Epidermal melanocyte (primary cell): ENCODE results near the gene HINT2.
A peak's percentile ranks its signal among the peaks of the same experiment; 100 is the strongest.

Experiments
- DNase-seq: peaks from one replicate; pipeline ENCODE4 v3.0.0; 2011; ENCODE audit warnings: low spot score; ENCODE audit not compliant: insufficient read length

Gene HINT2

DNA sequence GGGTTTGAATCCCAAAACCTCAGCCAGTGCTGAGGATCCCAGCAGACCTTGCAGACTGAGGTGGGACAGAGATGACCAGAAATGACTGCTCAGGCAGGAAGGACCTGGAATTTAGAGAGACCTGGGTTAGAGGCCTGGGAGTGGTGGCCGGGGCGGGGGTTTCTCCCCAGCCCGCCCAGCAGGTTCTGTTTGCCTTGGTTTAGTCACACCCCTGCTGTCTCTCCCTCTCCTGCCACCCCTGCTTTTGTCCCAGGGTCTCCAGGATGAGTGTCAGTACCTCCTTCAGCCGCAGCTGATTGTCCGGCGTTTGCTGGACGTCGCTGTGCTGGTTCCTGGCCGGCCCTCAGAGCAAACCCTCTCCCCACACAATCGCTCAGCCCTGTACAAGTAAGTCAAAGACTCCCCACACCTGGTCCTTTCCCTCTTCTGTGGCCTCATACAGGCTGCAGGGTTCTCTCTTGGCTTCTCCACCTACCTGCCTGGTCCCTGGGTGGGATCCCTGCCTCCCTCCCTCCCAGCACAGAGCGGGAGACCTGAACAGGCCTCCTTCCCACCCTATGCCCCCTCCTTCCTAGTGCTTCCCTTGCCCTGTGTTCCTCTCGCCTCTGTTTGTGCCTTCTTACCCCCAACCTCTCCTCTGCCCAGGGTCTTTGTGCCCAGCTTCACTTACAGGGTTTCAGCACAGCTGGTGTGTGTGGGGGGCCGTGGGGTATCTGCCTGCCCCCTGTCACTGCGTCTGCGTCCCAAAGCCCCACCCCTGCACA lies 26.2 kb upstream of the HINT2 start:
- no peak for DNase-seq

DNA sequence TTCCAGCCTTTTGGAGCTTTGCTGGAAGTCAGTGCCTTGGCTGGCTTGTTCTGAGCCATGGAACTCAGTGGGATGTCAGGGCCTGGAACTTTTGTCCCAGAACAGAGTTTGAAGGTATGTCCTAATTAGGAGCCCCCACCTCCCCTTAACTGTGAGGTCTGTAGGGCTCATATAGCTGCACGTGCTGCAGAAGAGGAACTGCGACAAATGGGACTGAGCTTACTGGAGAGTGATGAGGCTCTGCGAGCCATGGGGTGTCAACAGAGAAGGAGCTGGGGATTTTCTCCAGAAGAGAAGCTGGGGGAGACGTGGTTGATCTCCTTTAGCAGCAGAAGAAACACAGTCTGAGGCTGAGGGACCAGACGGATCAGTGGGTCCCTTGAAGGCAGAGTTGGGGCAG lies 25.1 kb upstream of the HINT2 start:
- DNase-seq: no peak

DNA sequence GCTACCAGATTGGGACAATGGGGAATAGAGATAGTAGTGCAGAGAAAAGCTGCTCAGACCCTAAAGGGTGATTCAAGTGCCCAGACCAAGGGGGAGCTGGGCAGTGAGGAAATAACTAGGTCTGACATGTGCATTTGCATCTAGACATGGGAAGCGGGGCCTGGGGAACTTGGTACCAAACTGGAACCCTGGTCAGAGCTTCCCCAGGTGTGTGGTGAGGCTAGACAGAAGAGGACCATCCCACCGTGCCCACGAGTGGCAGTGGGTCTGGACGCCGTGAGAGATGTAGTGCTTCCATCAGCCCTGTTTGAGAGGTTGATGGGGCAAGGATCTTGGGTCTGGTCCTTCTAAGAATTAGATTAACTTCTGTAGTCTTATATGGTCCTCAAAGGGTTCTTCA lies 21.8 kb upstream of the HINT2 start:
- DNase-seq: no peak

DNA sequence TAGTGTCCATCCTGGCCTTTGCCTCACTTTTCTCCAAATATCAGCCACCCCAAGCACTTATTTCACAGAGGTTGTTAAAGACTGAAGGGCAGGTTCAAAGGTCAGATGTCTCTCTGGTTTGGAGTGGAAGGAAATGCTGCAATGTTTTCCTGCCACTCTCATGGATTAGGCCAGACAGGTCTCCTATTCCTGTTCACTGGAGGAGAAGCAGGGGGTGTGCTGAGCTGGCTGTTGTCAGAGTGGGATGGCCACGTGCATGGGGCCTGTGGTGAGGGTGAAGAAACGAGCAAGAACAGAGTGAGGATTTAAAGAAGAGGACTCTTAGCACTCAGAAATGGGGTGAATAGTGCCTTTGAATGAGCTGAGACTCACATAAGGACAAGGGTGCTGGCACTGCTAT lies 20.9 kb upstream of the HINT2 start:
- DNase-seq: no peak

DNA sequence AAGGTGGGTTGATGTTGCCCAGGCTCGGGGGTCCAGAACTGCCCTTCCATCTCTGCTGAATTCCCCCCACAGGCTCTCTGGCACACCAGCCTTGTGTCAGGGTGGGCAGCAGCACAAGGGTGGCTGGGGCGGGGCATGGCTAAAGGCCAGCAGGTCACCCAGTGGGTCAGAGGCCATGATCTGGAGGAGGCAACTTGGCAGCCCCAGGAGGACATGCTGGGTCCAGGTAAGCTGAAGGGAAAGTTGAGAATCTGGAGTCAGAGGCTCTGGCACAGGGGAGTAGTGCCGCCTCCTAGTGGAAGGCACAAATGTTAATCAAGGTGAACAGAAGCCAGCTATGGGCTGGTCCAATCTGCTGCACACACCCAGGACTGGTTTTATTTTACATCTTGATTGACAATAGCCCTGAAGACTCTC lies 20.4 kb upstream of the HINT2 start:
- DNase-seq: no peak

DNA sequence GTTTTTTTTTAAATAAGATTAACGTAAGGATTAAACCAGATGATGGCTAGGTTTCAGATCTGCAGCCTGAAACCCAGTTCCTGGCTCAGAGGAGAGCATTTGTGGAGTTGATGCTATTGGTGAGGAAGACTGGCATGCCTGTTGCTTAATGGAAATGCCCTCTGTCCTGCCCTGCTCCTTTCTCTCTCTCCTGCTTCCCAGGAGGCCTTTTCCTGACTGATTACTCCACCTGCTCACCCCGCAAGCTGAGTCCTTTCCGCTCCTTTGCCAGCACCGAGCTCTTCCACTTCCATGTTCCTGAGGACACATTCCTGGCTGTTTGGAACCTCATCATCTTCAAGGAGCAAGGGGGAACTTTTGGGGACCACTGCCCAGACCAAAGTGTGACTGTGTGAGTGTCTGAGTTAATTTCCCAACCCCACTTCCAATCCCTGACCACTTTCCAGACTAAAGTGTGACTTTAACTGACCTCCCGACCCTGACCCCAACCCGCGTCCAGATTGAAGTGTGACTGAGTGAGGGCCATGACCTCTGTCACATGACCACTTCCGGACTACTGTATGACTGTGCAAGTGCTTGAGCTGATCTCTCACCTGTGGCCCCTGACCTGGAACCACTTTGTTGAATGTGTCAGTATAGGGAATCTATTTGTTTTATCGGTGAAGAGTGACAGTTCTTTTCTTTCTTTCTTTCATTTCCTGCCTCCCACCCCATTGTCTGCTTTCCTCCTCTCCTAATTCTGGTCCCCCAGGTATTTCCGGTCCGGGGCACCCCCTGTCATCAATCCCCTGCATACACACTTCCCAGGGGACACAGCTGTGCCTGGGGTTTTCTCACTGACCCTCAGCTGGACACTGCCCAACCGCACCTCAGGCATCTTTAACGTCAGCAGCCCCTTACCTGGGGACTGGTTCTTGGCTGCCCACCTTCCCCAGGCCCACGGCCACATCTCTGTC lies 19.7 kb upstream of the HINT2 start:
- DNase-seq: no peak

DNA sequence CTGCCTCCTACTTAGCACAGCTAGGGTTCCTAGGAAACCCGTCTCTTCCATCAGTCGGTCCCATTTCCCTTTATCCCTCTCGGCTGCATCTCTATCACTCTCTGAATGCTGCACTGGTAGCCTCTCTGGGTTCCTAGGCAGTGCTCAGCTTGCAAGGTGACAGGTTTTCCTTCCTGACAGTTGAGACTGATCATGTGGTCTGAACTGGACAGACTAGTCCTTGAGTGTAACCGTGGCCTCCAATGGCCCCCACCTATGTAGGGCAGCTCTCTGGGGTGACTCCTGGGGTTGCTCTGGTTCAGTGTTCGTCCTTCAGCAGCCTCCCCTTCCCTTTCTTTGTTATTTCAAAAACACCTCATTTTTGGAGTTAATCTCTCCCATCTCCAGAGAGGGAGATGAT lies 18.0 kb upstream of the HINT2 start:
- DNase-seq: no peak

DNA sequence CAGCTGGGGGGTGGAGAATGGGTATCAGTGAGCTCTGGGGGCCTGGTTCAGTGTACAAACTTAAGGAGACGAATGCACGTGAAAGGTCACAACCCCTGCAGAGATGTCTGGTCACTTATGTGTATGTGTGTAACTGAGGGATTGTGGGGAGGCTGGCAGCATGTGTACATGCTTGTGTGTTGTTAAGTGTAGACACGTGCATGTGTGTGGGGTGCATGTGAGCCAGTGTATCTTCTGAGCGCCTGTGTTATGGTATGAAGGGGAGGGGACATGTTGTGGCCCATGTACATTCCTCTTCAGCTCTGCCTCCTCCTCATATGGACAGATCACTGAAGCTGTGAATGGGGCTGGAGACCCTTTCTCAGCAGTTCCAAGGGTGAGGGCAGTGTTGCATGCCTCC lies 16.2 kb upstream of the HINT2 start:
- DNase-seq: no peak

DNA sequence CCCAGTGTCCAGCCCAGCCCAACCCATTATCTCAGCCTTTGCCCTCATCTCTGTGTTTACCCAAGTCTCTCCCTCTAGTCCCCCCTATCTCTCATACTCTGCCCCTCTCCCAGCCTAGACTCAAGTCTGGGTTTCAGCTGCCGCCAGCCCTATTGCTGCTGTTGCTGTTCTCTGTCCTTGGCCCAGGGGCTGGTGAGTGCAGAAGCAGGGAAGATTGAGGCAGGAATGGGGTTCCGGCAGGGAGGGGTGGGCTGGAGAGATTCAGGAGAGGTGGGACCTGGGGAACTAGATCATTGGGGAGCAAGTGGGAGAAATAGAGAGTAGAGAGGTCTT lies 14.9 kb upstream of the HINT2 start:
- no peak for DNase-seq

DNA sequence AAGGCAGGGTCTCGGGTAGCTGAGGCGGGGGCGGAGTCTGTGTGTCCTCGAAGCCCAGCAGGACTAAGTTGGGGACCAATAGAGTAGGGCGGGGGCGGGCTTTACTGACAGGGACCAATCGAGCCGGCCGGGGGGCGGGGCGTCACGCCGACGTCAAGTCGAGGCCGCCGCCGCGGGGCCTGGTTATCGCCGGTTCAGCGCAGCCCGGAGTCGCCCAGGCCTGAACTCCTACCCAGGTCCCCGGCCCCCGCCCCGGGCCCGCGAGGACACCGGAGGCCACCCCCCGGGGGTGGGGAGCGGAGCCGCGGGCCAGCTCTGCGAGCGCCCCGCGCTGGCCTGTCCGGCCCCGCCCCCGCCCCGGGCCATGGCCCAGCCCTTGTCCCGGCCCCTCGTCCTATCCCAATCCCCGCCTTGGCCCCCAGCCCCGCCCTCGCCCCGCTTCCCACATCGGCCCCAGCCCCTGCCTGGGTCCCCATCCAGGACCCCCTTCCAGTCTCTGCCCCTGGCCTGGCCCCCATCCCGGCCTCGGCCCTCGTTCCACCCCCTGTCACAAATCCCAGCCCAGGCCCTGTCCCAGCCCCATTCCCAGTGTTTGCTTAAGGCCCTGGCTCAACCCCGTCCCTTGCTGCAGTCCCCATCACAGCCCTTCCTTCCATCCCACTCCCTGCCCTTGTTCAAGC lies 14.4 kb upstream of the HINT2 start, which contains the start of gene TMEM8B:
Gene TMEM8B, plus strand, starts transcription at position 145 of the 680 bp plus-strand sequence. Its CDS starts 220 bp downstream, at position 365.
- DNase-seq: peak; percentile 93

DNA sequence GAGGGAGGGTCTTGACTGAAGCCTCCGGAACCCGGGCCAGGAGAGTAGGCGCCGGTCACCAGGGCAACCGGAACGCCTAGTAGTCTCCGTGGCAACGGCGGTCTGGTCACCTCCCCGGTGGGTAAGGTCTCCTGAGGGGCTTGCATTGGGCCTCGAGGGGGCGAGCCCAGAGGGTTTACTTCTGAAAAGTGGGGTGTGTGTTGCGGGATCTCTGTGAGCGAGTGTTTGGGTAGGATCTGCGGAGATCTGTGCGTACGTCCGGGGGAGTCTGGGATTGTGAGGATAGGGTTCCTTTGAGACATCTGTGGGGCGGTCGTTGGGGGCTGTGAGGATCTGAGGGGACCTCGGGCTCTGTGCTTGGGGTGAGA lies 13.9 kb upstream of the HINT2 start, which contains the start of gene FAM221B:
Gene FAM221B, minus strand, starts transcription at position 17 of the 368 bp plus-strand sequence. CDS start 2,571 bp downstream, outside the sequence.
- no peak for DNase-seq

DNA sequence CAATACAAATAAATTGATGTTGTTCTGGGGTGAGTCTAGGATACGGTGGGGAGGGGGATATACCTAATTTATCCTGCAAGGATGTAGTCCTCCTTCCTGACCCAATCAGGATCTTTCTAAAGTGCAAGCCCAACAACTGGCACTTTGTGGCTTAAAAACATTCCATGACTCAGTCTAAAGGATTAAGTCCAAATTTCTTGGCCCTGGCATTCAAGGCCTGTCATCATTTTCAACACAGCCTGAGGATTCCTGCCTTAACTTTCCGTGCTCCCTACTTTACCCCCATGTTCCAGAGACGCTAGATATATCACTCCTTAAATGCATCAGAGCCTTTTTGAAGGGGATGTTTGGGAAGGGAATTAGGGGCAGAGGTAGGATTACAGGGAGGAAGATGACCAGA lies 12.6 kb upstream of the HINT2 start:
- DNase-seq: no peak

DNA sequence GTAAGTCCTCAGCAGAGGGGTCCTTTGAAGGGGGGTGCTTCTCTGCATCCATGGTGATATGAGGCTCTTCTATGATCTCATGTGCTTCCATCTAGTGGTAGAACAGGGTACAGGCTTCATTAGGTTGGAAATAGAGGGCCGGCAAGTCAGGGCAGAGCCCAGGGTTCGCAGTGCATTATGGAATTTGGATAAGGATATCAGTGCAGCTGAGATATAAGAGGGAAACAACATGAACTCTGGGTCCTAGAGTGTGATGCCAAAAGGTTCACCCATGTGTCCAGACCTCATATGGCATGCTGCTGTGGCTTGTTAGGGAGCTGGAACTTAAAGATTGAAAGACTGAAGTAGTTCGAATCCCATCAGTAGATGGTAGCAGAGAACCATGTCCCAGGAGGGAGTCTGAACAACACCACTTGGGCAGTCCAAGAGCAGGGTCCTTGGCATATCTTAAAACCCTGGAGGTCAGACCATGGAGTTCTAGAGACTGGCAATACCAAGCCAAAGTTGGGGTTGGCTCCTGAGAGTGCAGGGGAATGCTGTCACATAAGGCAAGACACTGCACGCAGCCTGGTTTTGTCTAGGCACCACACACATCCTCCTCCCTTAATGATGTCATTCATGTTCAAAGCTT lies 11.3 kb upstream of the HINT2 start:
- DNase-seq: peak; percentile 57

DNA sequence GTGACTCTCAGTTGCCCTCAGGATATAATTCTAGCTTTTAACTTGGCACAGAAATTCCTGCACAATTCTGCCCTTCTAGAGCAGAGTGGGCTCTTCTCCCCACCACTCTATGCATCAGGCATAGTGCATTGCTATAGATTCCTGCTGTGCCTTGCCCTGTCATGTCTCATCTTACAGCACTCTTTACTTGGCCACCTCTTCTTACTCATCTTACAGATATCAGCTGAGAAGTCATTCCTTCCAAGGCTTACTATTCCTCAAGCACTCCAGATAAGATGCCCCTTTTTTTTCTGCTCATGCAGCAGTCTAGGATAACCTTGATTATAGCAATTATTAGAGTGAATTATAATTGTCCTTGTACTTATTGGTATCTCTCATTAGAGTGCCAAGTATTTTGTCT lies 8.1 kb upstream of the HINT2 start:
- no peak for DNase-seq

DNA sequence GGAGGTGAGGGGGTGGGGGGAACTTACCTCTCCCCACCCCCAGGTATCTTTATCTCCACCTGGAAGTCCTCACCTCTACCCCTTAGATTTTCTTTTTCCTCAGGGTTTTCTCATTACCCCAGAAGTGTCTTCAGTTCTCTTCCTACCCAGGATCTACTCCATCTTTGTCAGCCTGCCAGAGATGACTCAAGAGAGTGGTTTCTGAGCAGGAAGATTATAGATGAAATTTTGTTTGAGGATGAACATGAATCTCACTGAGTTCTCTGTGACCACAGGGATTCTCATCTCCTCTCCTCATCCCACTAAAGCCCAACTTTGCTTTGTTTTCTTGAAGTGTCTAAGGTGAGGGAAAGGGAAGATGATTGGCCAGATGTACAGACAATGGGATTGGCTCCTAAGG lies 5.2 kb upstream of the HINT2 start:
- DNase-seq: no peak

DNA sequence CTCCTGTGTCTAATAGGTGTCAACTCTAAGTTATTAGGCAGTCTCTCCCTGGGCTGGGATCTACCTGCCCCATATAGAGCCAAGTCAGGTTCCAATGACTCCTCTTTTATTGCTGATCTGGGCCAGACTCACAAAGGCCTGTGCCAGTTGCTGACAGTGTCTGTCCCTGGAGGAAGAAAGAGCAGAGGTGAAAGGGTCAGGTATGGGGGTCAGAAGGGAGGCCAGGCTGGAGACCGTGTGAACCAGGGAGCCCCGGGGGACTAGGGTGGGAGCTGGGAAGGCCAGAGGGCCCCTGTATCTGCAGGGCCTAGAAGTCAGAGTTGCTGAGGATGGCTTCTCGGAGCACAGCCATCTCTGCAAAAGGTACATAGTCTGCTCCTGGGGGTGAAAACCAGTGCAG lies 3.5 kb upstream of the HINT2 start:
- DNase-seq: no peak

DNA sequence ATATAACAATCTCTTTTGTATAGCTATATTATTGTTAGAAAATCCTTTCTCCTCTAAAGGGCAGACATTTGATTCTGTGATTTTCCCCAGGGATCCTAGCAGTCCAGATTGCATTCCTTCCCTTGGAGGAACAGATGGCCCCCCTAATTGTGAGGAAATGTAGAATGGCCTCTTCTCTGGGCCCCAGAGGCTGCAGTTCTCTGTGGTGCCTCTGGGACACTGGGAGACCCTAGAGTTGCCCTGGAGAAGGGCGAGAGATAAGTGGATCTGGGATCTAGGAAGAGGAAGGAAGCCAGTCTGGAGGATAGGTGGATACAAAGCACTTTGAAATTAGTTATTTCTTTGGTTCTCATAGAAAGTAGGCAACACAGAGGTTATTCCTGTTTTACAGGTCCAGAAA lies 1.9 kb upstream of the HINT2 start:
- DNase-seq: no peak

DNA sequence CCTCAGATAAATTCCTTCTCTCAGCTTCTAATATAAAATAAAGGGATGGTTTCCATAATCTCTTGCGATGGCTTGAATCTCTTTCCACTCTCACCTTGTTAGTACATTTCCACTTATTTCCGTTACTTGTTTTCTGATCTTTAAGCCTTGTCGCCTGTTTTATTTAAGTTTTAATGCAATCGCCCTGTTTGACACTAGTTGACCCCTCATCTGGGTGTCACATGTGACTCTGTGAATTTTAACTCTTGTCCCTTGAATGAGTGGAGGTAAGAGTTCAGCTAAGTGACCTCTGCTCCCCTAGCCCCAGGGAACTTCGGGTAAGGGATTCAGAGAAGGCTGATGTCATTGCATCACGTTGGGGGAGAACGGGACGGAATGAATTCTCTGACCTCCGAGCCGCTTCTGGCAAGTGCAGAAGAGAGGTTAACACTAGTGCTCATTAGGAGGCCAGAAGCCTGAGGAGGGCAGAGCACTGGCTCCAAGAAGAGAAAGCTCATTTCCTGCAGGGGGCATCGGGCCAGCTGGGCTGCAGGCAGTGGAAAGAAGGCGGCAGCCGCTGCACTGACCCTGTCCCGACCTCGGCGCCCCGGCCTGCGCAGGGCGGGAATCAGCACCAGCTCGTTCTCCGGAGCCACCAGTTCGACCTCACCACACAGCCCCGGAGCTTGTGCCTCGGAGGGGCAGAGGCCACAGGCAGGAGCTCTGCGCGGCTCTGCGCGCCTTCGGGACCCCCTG lies 569 bp downstream of the HINT2 start:
- peak; percentile 33 for DNase-seq

DNA sequence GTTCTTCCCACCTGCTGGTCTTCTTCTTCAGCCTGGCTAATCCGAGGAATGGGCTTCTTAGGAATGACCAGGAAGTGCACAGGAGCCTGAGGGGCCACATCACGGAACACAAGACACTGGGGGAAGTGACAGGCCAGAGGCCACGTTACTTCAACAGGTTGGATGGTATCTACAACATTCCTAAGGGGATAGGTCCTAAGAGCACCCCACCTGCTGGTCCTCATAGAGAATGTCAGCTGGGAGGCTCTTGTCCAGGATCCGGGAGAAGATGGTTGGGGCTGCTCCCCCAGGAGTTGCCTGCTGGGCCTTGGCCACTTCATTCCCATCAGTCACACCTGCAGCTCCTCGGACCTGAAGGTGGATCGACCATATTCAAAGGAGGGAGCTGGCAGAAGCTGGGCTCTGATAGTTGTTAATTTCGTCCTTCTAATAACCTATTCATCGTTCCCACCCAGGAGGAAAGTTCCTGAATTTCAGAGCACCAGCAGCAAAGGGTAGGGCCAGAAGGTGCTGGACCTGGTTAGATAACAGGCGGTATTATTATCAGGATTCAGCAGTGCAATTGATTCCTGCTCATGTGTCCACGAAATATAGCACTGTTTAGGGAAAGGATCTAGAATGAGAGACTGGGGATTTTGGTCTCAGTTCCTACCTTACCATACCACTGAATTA lies 1.3 kb downstream of the HINT2 start:
- no peak for DNase-seq

DNA sequence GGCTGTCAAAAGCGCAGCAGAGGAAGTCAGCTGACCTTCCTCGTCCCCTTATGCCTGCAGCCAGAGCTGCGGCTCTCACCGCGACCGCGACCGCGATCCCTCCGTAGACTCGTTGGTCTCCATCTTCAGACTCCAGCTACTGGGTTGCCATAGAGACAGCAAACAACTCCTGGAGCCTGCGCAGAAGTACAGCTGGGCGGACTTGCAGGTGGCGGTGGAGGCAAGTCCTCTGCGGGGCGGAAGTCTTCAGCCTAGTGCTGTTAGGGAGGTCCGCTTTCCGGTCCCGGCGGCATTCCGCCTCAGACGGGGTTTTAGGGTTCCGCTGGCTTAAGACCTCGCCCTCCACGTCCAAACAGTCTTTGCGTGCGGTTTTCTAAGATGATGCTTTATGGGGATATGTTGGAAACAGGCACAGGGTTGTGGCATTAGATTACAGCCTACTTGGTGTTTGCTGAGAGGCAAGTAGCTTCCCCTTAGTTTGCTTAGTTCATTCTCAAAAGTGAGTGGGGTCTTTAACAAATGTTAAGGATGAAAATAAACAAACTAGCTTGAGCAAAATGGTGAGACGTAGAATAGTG lies 2.7 kb downstream of the HINT2 start, which contains the start of gene SPAG8:
Gene SPAG8, minus strand, starts transcription at position 238 of the 578 bp plus-strand sequence. Its CDS starts 115 bp downstream, at position 123.
- DNase-seq: peak; percentile 94
